ENCODE measurements around the gene ASCC1. TPM values are rescaled to one million over a fixed set of nuclear protein-coding genes. Genes with fewer than 3 reads are reported as not detected.

Gene ASCC1
- total and polyA plus RNA-seq, 2 experiments from 2014 or later: 13.7 to 37.2 TPM

DNA sequence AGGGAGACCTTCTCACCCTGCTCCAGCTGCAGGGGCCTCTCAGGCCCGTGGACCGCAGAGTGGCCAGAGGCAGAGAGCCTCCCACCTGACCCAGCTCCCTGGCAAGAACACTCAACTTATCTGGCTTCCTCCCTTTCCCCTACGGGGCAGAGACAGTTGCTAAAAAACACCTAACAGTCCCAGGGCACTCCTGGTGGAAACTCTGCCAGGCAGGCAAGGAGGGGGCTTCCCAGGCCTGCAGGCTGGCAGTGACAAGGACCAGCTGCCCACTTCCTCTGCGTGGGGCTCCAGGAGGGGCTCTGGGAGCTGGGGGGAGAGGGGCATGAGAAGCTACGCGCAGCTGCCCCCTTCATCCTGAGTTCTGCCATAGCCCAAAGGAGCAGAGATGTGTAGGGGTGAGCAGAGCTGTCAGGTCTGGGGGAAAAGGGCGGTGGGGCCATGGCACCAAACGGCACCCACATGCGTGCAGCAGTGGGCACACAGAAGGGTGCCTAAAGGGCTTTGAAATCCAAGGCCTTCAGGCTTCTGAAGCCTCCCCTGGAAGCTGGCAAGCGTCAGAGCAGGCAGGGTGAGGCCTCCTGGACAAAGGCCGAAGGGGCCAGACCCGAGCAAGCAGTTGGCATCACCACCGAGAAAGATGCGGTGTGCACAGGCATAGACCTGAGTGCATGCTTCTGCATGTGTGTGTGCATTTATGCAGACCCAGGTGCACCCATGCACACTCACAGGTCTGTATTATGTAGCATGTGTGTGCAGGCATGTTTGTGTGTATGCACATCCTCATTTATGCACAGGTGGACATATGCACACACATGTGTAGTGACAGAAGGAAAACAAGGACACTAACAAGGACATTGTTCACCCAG is 142.1 kb downstream of the ASCC1 start:
- H3K4me3 Mint-ChIP-seq: no peak overlapping the region
- H4K20me1 ChIP-seq (replicated peaks; ENCODE audit: insufficient read depth): no peaks in the 10 kb centered on the region
- H3K4me1 Mint-ChIP-seq: peaks cover 8% of the 10 kb centered on the region; the same call in 2 of the 3 replicates
- H2AFZ ChIP-seq: no peak overlapping the region
- no peaks in the 10 kb centered on the region for H3K79me2 ChIP-seq (replicated peaks; ENCODE audit: insufficient read depth)
- TF ChIP-seq STAT1 (IDR thresholded peaks at IDR 0.05; ENCODE audit: unreplicated experiment): no peak
- no peak for TF ChIP-seq EZH2 (IDR thresholded peaks at IDR 0.05; ENCODE audit: low read depth, unreplicated experiment)
- TF ChIP-seq, protein P1, sequence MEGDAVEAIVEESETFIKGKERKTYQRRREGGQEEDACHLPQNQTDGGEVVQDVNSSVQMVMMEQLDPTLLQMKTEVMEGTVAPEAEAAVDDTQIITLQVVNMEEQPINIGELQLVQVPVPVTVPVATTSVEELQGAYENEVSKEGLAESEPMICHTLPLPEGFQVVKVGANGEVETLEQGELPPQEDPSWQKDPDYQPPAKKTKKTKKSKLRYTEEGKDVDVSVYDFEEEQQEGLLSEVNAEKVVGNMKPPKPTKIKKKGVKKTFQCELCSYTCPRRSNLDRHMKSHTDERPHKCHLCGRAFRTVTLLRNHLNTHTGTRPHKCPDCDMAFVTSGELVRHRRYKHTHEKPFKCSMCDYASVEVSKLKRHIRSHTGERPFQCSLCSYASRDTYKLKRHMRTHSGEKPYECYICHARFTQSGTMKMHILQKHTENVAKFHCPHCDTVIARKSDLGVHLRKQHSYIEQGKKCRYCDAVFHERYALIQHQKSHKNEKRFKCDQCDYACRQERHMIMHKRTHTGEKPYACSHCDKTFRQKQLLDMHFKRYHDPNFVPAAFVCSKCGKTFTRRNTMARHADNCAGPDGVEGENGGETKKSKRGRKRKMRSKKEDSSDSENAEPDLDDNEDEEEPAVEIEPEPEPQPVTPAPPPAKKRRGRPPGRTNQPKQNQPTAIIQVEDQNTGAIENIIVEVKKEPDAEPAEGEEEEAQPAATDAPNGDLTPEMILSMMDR (conservative IDR thresholded peaks at IDR 0.05; ENCODE audit: low read depth in 2 of 2): no peak
- no peak for TF ChIP-seq JUNB (IDR thresholded peaks at IDR 0.05; ENCODE audit: unreplicated experiment)
- no peak for TF ChIP-seq ZNF331 (CRISPR knock-in tag; IDR thresholded peaks at IDR 0.05; ENCODE audit: low read depth)
- no peak for TF ChIP-seq POLR2AphosphoS5 (IDR thresholded peaks at IDR 0.05; ENCODE audit: low read depth)
- TF ChIP-seq ZNF114 (CRISPR knock-in tag; IDR thresholded peaks at IDR 0.05): no peak
- TF ChIP-seq EZH2phosphoT487 (IDR thresholded peaks at IDR 0.05; ENCODE audit: unreplicated experiment): no peak
- TF ChIP-seq, protein P2, sequence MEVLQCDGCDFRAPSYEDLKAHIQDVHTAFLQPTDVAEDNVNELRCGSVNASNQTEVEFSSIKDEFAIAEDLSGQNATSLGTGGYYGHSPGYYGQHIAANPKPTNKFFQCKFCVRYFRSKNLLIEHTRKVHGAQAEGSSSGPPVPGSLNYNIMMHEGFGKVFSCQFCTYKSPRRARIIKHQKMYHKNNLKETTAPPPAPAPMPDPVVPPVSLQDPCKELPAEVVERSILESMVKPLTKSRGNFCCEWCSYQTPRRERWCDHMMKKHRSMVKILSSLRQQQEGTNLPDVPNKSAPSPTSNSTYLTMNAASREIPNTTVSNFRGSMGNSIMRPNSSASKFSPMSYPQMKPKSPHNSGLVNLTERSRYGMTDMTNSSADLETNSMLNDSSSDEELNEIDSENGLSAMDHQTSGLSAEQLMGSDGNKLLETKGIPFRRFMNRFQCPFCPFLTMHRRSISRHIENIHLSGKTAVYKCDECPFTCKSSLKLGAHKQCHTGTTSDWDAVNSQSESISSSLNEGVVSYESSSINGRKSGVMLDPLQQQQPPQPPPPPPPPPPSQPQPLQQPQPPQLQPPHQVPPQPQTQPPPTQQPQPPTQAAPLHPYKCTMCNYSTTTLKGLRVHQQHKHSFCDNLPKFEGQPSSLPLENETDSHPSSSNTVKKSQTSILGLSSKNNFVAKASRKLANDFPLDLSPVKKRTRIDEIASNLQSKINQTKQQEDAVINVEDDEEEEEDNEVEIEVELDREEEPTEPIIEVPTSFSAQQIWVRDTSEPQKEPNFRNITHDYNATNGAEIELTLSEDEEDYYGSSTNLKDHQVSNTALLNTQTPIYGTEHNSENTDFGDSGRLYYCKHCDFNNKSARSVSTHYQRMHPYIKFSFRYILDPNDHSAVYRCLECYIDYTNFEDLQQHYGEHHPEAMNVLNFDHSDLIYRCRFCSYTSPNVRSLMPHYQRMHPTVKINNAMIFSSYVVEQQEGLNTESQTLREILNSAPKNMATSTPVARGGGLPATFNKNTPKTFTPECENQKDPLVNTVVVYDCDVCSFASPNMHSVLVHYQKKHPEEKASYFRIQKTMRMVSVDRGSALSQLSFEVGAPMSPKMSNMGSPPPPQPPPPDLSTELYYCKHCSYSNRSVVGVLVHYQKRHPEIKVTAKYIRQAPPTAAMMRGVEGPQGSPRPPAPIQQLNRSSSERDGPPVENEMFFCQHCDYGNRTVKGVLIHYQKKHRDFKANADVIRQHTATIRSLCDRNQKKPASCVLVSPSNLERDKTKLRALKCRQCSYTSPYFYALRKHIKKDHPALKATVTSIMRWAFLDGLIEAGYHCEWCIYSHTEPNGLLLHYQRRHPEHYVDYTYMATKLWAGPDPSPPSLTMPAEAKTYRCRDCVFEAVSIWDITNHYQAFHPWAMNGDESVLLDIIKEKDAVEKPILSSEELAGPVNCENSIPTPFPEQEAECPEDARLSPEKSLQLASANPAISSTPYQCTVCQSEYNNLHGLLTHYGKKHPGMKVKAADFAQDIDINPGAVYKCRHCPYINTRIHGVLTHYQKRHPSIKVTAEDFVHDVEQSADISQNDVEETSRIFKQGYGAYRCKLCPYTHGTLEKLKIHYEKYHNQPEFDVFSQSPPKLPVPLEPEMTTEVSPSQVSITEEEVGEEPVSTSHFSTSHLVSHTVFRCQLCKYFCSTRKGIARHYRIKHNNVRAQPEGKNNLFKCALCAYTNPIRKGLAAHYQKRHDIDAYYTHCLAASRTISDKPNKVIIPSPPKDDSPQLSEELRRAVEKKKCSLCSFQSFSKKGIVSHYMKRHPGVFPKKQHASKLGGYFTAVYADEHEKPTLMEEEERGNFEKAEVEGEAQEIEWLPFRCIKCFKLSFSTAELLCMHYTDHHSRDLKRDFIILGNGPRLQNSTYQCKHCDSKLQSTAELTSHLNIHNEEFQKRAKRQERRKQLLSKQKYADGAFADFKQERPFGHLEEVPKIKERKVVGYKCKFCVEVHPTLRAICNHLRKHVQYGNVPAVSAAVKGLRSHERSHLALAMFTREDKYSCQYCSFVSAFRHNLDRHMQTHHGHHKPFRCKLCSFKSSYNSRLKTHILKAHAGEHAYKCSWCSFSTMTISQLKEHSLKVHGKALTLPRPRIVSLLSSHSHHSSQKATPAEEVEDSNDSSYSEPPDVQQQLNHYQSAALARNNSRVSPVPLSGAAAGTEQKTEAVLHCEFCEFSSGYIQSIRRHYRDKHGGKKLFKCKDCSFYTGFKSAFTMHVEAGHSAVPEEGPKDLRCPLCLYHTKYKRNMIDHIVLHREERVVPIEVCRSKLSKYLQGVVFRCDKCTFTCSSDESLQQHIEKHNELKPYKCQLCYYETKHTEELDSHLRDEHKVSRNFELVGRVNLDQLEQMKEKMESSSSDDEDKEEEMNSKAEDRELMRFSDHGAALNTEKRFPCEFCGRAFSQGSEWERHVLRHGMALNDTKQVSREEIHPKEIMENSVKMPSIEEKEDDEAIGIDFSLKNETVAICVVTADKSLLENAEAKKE (CRISPR knock-in tag; IDR thresholded peaks at IDR 0.05): no peak
- TF ChIP-seq, protein P3, sequence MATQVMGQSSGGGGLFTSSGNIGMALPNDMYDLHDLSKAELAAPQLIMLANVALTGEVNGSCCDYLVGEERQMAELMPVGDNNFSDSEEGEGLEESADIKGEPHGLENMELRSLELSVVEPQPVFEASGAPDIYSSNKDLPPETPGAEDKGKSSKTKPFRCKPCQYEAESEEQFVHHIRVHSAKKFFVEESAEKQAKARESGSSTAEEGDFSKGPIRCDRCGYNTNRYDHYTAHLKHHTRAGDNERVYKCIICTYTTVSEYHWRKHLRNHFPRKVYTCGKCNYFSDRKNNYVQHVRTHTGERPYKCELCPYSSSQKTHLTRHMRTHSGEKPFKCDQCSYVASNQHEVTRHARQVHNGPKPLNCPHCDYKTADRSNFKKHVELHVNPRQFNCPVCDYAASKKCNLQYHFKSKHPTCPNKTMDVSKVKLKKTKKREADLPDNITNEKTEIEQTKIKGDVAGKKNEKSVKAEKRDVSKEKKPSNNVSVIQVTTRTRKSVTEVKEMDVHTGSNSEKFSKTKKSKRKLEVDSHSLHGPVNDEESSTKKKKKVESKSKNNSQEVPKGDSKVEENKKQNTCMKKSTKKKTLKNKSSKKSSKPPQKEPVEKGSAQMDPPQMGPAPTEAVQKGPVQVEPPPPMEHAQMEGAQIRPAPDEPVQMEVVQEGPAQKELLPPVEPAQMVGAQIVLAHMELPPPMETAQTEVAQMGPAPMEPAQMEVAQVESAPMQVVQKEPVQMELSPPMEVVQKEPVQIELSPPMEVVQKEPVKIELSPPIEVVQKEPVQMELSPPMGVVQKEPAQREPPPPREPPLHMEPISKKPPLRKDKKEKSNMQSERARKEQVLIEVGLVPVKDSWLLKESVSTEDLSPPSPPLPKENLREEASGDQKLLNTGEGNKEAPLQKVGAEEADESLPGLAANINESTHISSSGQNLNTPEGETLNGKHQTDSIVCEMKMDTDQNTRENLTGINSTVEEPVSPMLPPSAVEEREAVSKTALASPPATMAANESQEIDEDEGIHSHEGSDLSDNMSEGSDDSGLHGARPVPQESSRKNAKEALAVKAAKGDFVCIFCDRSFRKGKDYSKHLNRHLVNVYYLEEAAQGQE (IDR thresholded peaks at IDR 0.05; ENCODE audit: unreplicated experiment): no peak
- TF ChIP-seq NANOG (IDR thresholded peaks at IDR 0.05; ENCODE audit: borderline replicate concordance): no peak
- TF ChIP-seq, protein P4, sequence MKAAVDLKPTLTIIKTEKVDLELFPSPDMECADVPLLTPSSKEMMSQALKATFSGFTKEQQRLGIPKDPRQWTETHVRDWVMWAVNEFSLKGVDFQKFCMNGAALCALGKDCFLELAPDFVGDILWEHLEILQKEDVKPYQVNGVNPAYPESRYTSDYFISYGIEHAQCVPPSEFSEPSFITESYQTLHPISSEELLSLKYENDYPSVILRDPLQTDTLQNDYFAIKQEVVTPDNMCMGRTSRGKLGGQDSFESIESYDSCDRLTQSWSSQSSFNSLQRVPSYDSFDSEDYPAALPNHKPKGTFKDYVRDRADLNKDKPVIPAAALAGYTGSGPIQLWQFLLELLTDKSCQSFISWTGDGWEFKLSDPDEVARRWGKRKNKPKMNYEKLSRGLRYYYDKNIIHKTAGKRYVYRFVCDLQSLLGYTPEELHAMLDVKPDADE (IDR thresholded peaks at IDR 0.05): no peak
- TF ChIP-seq CREB1 (CRISPR knock-in tag; IDR thresholded peaks at IDR 0.05; ENCODE audit: low read depth): no peak
- H3K4me1 ChIP-seq (ENCODE audit: insufficient read depth): no peaks in the 10 kb centered on the region
- H3K9me3 Mint-ChIP-seq: no peaks in the 10 kb centered on the region
- no peak overlapping the region for H3K27ac ChIP-seq (ENCODE audit: low read depth)
- H3K36me3 Mint-ChIP-seq (ENCODE audit: low read depth): no peaks in the 10 kb centered on the region
- no peak for ATAC-seq
- no peak overlapping the region for H3K4me2 ChIP-seq
- no peaks in the 10 kb centered on the region; the same call in 1 of the 2 replicates for H3K36me3 ChIP-seq (ENCODE audit: insufficient read depth)
- H3K27me3 ChIP-seq (ENCODE audit: insufficient read depth): no peaks in the 10 kb centered on the region
- no peak overlapping the region for H3K27ac Mint-ChIP-seq
- H3F3A ChIP-seq (replicated peaks; ENCODE audit: low read depth): no peaks in the 10 kb centered on the region
- peaks cover 26% of the 10 kb centered on the region for H3K27me3 Mint-ChIP-seq (ENCODE audit: insufficient read depth, low read depth, poor library complexity)
- no peaks in the 10 kb centered on the region for H3K9me2 ChIP-seq (ENCODE audit: insufficient read depth)
- DNase-seq (ENCODE audit: low spot score): no peak
- no peak overlapping the region for H3K4me3 ChIP-seq

Data from GM23338 (cell line).